Mesothelial cell of epicardium (in vitro differentiated cells): ENCODE results near the gene SPIRE1. TPM values are rescaled to one million over a fixed set of nuclear protein-coding genes. Genes with fewer than 3 reads are reported as not detected.
"Not testable (repeated sequence)": the region's sequence is repeated elsewhere in the genome, so short reads cannot be mapped to it uniquely, and the experiment has no call there.

ENCODE experiments used
- DNase-seq, 2 experiments: peaks; one replicate each; pipeline ENCODE4 v3.0.0; 2021; ENCODE audit warnings: low spot score in 2 of 2; ENCODE audit not compliant: unreplicated experiment in 2 of 2
- H3K27ac Mint-ChIP-seq: 2 replicates; pipeline ENCODE4 v1.8.0; 2021; ENCODE audit warnings: mixed read lengths
- H3K27me3 Mint-ChIP-seq: 2 replicates; pipeline ENCODE4 v1.8.0; 2021; ENCODE audit warnings: low read depth, mixed read lengths
- H3K36me3 Mint-ChIP-seq: 2 replicates; pipeline ENCODE4 v1.8.0; 2021; ENCODE audit warnings: mixed read lengths
- H3K4me1 Mint-ChIP-seq: 2 replicates; pipeline ENCODE4 v1.8.0; 2021; ENCODE audit warnings: mixed read lengths
- H3K4me3 Mint-ChIP-seq: 2 replicates; pipeline ENCODE4 v1.8.0; 2021; ENCODE audit warnings: mild to moderate bottlenecking, moderate library complexity, mixed read lengths
- H3K9me3 Mint-ChIP-seq: 2 replicates; pipeline ENCODE4 v1.8.0; 2021; ENCODE audit warnings: mixed read lengths
- total RNA-seq: library from RNA; stranded (reverse); gene quantifications from 3 replicates; pipeline ENCODE4 v1.2.1, GENCODE V29; 2021
- TF ChIP-seq, protein P1 (sequence below): fragments of 200-600 bp; sonication (generic); IDR thresholded peaks from one replicate; pipeline ENCODE4 v1.5.0; 2021; ENCODE audit warnings: antibody characterized with exemption; ENCODE audit not compliant: unreplicated experiment

The SPIRE1 gene
- total RNA-seq, 1 donor from 2014 or later, result 24.2 TPM

DNA sequence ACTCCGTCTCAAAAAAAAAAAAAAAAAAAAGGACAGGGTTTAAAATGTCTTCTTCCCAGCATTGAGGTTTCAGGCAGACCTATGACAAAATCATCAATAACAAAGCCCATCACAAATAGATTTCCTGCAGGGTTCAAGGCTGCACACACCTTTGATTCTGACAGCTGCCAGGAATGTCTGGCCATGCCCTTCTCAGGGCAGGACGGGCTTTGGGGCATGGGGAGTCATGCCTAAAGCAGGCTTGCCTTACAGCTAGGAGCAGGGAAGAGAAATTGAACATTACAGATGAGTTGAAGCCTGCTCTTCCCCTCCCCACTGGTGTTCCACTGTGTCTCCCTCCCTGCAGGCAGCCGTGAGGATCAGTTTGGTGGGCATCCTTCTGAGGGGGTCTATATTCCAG lies 246.5 kb downstream of the SPIRE1 start:
- DNase-seq, result no peak
- Mint-ChIP-seq H3K4me3 (no peak overlapping the region), H3K27me3 (peaks cover 6% of the 10 kb centered on the region), H3K36me3 (peaks cover 2% of the 10 kb centered on the region), H3K27ac (no peak overlapping the region), H3K4me1 (peaks cover 27% of the 10 kb centered on the region), H3K9me3 (no peaks in the 10 kb centered on the region)
- TF ChIP-seq, protein P1, sequence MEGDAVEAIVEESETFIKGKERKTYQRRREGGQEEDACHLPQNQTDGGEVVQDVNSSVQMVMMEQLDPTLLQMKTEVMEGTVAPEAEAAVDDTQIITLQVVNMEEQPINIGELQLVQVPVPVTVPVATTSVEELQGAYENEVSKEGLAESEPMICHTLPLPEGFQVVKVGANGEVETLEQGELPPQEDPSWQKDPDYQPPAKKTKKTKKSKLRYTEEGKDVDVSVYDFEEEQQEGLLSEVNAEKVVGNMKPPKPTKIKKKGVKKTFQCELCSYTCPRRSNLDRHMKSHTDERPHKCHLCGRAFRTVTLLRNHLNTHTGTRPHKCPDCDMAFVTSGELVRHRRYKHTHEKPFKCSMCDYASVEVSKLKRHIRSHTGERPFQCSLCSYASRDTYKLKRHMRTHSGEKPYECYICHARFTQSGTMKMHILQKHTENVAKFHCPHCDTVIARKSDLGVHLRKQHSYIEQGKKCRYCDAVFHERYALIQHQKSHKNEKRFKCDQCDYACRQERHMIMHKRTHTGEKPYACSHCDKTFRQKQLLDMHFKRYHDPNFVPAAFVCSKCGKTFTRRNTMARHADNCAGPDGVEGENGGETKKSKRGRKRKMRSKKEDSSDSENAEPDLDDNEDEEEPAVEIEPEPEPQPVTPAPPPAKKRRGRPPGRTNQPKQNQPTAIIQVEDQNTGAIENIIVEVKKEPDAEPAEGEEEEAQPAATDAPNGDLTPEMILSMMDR, result no peak

DNA sequence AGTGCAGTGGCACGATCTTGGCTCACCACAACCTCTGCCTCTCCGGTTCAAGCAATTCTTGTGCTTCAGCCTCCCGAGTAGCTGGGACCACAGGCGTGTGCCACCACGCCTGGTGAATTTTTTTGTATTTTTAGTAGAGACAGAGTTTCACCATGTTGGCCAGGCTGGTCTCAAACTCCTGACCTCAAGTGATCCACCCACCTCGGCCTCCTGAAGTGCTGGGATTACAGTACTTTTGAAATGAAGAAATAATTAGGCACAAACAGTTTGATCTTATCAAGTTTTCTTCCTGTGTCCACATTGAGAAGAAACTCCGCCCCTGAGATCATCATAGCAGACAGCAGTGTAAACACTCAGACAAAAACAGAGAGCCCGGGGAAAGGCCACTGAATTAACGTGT lies 247.2 kb downstream of the SPIRE1 start:
- not testable (repeated sequence) for H3K4me3 Mint-ChIP-seq, H3K9me3 Mint-ChIP-seq, DNase-seq, H3K36me3 Mint-ChIP-seq
- peaks cover 13% of the 10 kb centered on the region for H3K27me3 Mint-ChIP-seq
- peak overlapping the region; percentile 39 for H3K27ac Mint-ChIP-seq
- peaks cover 23% of the 10 kb centered on the region for H3K4me1 Mint-ChIP-seq

DNA sequence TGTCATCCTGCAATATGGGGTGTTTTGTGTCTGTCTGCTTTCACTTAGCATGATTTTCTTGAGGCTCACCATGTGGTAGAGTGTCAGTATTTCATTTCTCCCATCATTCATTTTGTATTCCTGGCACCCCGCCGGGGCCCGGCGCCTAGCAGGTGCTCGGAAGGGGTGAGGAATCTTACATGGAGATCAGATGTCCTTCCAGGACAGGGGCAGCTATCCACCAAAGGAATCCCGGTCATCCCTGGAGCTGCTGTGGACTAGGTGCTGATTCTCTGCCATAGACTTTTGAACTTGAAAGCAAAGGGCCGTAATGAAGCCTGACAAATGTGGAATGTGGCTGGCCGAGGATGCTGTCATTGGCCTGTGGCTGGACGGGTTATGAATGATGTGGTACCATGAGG lies 247.8 kb downstream of the SPIRE1 start:
- peaks cover 2% of the 10 kb centered on the region for H3K36me3 Mint-ChIP-seq
- peak overlapping the region; percentile 44 for H3K4me3 Mint-ChIP-seq
- no peaks in the 10 kb centered on the region for H3K9me3 Mint-ChIP-seq
- TF ChIP-seq, protein P1, result no peak
- DNase-seq, result no peak
- peak overlapping the region; percentile 82 for H3K27ac Mint-ChIP-seq
- H3K27me3 Mint-ChIP-seq, result peaks cover 20% of the 10 kb centered on the region
- H3K4me1 Mint-ChIP-seq, result peaks cover 20% of the 10 kb centered on the region

DNA sequence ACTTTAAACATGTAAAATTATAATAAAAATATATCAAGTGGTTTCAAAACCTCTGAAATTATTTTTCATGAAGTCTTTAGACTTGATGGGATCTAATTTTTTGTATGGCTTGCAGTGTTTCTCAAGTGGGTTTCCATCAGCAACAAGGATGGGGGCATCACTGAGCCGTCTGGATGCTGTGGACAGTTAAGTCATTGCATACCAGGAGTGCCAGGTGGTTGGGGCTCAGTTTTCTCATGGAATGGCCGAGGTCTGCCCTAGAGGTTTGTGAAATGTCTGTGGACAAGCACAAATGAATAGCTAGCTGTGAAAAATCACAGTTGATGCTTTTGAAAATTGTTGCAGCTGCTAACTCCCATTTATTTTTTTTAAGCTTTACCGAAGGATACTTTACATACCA lies 248.4 kb downstream of the SPIRE1 start:
- peaks cover 2% of the 10 kb centered on the region for H3K36me3 Mint-ChIP-seq

DNA sequence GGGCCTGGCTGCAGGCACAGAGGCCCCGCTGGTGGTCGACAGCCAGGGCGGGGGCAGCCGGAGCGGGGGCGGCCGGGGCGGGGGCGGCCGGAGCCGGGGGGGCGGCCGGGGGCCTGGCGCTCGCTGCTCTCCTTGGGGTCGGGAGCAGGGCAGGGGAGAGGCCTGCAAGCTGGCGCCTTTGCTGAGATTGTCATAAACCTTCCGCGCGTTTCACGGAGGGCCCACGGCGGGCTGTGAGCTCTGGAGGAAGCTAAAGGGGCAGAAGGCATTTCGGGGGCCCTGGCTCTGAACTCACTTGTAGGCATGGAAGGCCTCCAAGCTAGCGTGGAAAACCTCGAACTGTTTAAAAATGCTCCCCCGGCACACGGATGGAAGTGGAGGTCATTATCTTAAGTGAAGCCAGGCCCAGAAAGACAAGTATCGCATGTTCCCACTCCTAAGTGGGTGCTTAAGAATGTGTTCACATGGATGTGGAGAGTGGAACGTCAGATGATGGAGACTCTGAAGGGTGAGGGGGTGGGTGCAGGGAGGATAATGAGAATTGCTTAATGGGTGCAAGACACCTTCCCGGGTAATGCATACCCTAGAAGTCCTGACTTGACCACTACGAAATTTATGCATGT lies 249.5 kb downstream of the SPIRE1 start:
- peak overlapping the region; percentile 66 for H3K27ac Mint-ChIP-seq
- no peak for DNase-seq

More for the DNA sequence above, 248.4 kb downstream of the SPIRE1 start:
- Mint-ChIP-seq H3K27ac (peak overlapping the region; percentile 82), H3K4me3 (no peak overlapping the region), H3K4me1 (peaks cover 20% of the 10 kb centered on the region), H3K27me3 (peaks cover 26% of the 10 kb centered on the region), H3K9me3 (no peaks in the 10 kb centered on the region)
- DNase-seq, result no peak
- TF ChIP-seq, protein P1, result no peak

DNA sequence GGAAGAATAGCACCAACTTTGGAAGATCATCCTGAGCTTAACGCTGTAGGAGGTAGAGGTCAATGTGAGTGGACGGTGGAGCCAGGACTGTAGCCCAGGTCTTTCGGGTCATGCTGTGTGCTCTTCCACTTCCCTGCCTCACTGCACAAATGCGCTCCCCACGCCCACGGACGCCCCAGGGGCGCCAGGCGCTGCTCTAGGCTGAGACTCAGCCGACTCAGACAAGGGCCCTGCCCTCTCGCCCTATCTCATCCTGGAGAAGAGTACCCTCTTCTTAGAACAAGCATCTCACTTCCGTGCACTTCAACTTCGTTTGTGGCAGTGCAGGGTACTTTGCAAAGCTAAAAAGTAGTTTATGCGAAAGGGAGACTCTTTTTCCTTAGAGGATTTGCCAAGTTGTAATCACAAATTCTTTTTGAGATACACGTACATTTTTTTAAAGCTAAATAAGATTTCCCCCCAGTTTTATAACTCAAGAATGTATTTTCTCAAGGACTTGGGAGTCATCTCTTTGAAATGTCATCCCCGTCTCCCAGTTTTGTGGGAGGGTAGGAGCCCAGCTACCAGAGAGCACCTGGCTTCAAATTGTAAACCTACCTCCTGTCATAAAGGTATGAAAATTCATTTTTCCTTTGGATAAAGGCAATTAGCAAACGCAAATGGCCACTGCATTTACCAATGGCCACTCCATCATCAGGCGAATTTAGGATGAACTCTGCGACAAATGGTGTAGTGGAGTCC lies 251.4 kb downstream of the SPIRE1 start:
- H3K36me3 Mint-ChIP-seq, result peaks cover 2% of the 10 kb centered on the region
- H3K9me3 Mint-ChIP-seq, result no peaks in the 10 kb centered on the region
- TF ChIP-seq, protein P1, result no peak
- H3K4me1 Mint-ChIP-seq, result peaks cover 28% of the 10 kb centered on the region
- H3K27me3 Mint-ChIP-seq, result peaks cover 49% of the 10 kb centered on the region
- DNase-seq, result no peak
- H3K4me3 Mint-ChIP-seq, result peak overlapping the region; percentile 79
- H3K27ac Mint-ChIP-seq, result no peak overlapping the region

More for the DNA sequence above, 249.5 kb downstream of the SPIRE1 start:
- H3K9me3 Mint-ChIP-seq, result no peaks in the 10 kb centered on the region
- H3K36me3 Mint-ChIP-seq, result peaks cover 2% of the 10 kb centered on the region
- TF ChIP-seq, protein P1, result no peak
- peaks cover 35% of the 10 kb centered on the region for H3K27me3 Mint-ChIP-seq
- peak overlapping the region; percentile 77 for H3K4me3 Mint-ChIP-seq
- peaks cover 27% of the 10 kb centered on the region for H3K4me1 Mint-ChIP-seq
